Glomerular endothelial cell (primary cell): ENCODE data around the gene VENTX. TPM values are rescaled to one million over a fixed set of nuclear protein-coding genes. Genes with fewer than 3 reads are reported as not detected.

Source experiments
- DNase-seq: peaks from one replicate; pipeline ENCODE4 v3.0.0-alpha.2; 2011; ENCODE audit warnings: low read depth, low spot score; ENCODE audit errors: extremely low read depth
- total RNA-seq: library from RNA; depleted of rRNA; stranded (reverse); fragments of >200 nt; gene quantifications from 2 replicates; pipeline ENCODE4 v1.2.3, GENCODE V29; 2015

The VENTX gene
- total RNA-seq, 1 donor from 2014 or later: not detected

DNA sequence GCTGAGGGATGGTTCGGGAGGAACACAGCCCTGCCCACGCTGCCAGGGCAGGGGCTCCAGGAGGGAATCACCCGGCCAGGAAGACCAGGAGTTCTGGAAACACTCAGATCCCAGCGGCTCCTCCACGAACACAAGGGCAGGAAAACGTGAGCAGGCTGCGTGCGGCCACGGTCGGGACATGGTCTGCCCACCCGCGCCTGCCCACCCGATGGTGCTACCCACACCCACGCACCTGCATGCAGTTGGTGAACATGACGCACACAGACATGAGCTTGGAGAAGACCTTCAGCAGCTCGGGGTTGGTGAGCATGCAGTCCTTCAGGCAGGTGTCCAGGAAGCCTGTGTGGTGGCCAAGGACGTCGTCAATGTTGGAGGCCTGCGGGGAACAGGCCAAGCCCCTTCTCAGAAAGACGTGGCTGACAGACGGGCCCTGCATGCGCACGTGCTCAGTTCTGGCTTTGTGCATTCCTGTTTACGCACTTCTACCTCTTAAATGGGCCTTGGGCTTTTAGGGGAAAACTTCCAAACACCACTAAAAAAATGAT is 45.3 kb downstream of the VENTX start:
- DNase-seq: no peak

GRCh38 chr10:133283931-133284330 is 46.3 kb downstream of the VENTX start:
- no peak for DNase-seq

DNA sequence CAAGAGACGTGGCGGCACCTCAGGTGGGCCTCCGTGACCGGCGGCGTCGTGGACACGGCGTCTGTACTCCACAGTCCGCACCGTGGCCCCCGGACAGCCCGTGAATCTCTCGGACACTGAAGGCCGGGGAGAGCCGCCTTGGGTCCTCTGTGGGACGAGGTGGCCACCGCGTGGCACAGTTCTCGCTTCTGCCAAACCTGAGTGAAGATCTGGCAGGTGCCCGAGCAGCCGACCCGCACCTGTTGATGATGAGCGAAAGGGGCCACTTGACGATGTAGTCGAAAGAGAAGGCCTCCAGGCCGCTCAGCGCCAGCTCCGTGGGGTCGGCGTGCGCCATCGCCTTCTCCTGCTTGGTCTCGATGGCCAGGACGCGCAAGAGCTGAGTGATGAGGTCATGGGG is 47.6 kb downstream of the VENTX start:
- no peak for DNase-seq

GRCh38 chr10:133286366-133286765 is 48.7 kb downstream of the VENTX start:
- no peak for DNase-seq

- DNase-seq: no peak
These were observed 50.3 kb downstream of the VENTX start for GRCh38 chr10:133287832-133288500.

DNA sequence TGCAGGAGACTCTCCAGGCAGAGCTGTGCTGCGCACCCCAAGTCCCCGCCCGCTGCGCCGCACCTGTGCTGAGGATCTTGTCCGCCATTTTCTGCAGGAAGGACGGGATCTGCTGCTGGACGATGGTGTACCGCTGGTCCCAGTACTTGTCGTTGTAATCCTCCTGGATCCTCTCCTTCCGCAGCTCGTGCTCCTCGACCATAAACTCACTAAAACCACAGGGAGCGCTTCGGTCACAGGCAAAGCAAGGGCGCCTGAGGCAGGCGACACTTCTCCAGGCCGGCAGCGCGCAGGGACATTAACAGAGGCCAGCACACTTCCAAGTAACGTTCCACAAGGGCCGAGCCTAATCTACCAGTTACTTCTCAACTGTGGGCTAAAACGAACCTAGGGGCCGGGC is 52.1 kb downstream of the VENTX start:
- no peak for DNase-seq

Other genes starting within 250 kb of the VENTX start
- not detected in 2 replicates for gene ADGRA1, start 149.9 kb upstream of the VENTX start, total RNA-seq
- gene KNDC1, start 77.6 kb upstream of the VENTX start, total RNA-seq: not detected in 2 replicates
- gene UTF1, start 7.6 kb upstream of the VENTX start, total RNA-seq: not detected in 2 replicates
- 1.5 and 3.1 TPM in 2 replicates for gene ADAM8, start 39.0 kb downstream of the VENTX start, total RNA-seq
- gene TUBGCP2, start 71.0 kb downstream of the VENTX start, total RNA-seq: 55.0 and 60.3 TPM in 2 replicates
- gene ZNF511, start 71.1 kb downstream of the VENTX start, total RNA-seq: 20.1 and 22.2 TPM in 2 replicates
- gene CALY, start 99.0 kb downstream of the VENTX start, total RNA-seq: not detected in 2 replicates
- gene PRAP1, start 109.5 kb downstream of the VENTX start, total RNA-seq: not detected in 2 replicates
- 18.7 and 54.1 TPM in 2 replicates for gene FUOM, start 120.2 kb downstream of the VENTX start, total RNA-seq
- 105 and 158 TPM in 2 replicates for gene ECHS1, start 135.5 kb downstream of the VENTX start, total RNA-seq
- gene PAOX, start 141.4 kb downstream of the VENTX start, total RNA-seq: 7.9 and 12.1 TPM in 2 replicates
- gene MTG1, start 156.3 kb downstream of the VENTX start, total RNA-seq: 24.2 and 44.5 TPM in 2 replicates
- gene SPRN, start 186.8 kb downstream of the VENTX start, total RNA-seq: 0.64 and 0.92 TPM in 2 replicates
- gene SCART1, start 216.1 kb downstream of the VENTX start, total RNA-seq: 0.44 and 1.3 TPM in 2 replicates